ENCODE measurements around the gene MCOLN1.
A peak's percentile ranks its signal among the peaks of the same experiment; 100 is the strongest.
"Not testable (repeated sequence)": the region's sequence is repeated elsewhere in the genome, so short reads cannot be mapped to it uniquely, and the experiment has no call there.

Gene MCOLN1

DNA sequence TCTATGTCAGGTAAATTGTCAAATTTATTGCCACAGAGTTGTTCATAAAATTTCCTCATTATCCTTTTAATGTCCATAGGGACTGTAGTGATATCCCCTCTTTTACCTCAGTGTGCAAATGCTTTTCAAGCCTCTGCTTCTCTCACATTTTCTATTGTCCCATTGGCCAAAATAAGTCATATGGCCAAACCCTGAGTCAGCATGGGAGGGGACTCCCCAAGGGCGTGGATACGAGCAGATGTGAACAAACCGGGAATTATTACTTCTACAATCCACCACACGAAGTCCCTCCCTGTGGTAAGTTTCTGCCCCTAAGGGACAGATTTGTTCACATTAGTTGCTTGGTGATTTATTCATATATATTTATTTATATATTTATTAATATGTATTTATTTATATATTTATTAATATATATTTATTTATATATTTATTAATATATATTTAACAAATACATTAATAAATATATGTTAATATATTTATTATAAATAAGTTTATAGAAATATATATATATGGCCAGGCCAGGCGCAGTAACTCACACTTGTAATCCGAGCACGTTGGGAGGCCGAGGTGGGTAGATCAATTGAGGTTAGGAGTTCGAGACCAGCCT lies 53.1 kb downstream of the MCOLN1 start:
- DNase-seq (ENCODE audit: low read depth), result peak; percentile 2

DNA sequence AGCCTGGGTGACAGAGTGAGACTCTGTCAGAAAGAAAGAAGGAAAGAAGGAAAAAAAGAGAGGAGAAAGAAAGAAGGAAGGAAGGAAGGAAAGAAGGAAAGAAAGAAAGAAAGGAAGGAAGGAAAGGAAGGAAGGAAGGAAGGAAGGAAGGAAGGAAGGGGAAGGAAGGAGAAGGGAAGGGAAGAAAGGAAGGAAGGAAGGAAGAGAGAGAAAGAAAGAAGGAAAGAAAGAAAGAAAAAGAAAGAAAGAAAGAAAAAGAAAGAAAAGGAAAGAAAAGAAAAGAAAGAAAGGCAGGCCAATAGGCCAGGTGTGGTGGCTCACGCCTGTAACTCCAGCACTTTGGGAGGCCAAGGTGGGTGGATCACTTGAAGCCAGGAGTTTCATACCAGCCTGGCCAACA lies 55.0 kb downstream of the MCOLN1 start:
- not testable (repeated sequence) for DNase-seq (ENCODE audit: low read depth)

DNA sequence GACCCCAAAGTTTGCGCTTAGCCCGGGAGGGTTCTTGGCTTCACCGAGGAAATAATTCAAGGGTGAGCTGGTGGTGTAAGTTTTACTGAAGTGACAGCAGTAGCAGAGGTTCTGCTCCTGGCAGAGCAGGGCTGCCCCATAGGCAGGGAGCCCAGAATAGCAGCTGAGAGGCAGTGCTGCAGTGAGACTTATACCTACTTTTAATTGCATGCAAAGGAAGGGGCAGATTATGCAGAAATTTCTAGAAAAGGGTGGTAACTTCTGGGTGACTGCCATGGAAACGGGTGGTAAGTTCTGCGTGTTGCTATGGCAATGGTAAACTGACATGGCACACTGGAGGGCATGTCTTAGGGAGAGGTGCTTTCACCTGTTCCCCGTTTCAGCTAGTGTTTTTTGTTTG lies 55.7 kb downstream of the MCOLN1 start:
- no peak for DNase-seq (ENCODE audit: low read depth)

DNA sequence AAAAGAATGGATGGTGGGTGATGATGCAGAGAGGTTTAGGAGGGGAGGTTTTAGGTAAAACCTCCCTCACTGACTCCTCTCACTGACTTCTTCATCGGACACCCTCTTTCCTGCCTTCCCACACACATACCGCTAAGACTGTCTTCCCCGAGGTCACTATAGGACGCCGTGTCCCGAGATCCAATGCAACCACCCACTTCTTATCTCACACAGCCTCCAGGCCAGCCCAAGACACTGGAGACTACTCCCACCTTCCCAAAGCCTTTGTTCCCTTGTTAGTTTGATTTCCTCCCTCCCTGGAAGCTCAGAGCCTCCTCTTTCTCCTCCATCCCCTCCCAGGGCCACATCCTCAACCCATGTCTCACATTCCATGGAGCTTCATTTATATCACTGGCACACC lies 56.8 kb downstream of the MCOLN1 start:
- DNase-seq (ENCODE audit: low read depth), result no peak

DNA sequence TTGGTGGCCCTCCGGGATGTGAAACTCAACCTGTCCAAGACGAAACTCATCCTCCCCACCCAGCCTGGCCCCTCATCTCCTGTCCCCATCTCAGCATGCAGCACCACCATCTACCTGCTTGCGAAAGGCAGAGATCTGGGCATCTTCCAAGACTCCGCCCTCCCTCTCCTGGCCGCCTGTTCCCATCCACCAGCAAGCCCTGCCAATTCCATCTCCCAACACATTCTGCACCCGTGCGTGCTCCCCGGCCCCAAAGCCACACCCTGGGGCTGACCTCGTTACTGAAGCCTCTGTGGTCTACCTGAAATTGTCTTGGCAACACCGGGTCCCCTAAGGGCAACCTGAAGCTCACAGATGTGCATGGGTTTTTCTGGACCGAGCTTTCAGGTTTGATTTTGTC lies 60.0 kb downstream of the MCOLN1 start:
- DNase-seq (ENCODE audit: low read depth), result no peak

Data from stromal cell of bone marrow (primary cell).